SK-N-SH (cell line): ENCODE results near the gene CCR4. TPM values are rescaled to one million over a fixed set of nuclear protein-coding genes. Genes with fewer than 3 reads are reported as not detected.

ENCODE experiments used
- CTCF ChIA-PET: fragments of 300-600, 350-600 bp; formaldehyde crosslinking; extraction: SDS; loops from one replicate; lab custom pipeline; 2021; lab: Yijun Ruan, JAX
- POLR2A ChIA-PET: fragments of 350-600 bp; sonication (Branson Sonifier 250); formaldehyde crosslinking; extraction: SDS; loops from one replicate; lab custom pipeline; 2020; ENCODE audit warnings: antibody characterized with exemption, inconsistent platforms; lab: Yijun Ruan, JAX
- DNase-seq: peaks from one replicate; pipeline ENCODE4 v3.0.0; 2012
- H2AFZ ChIP-seq: fragments of 200-600 bp; sonication (generic); 2 replicates; pipeline ENCODE4 v1.8.1; 2016; ENCODE audit warnings: antibody characterized with exemption, mild to moderate bottlenecking, low read depth
- H3F3A ChIP-seq: fragments of 200-600 bp; sonication (generic); replicated peaks from 2 replicates; pipeline ENCODE3; 2016; ENCODE audit warnings: antibody characterized with exemption, mild to moderate bottlenecking; ENCODE audit not compliant: insufficient read depth
- H3K27ac ChIP-seq, 2 experiments: fragments of 200-500 bp in 1 of 2; fragments of 200-600 bp in 1 of 2; sonication (Bioruptor generic) in 1 of 2; sonication (generic), shearing (Covaris generic) in 1 of 2; 2 replicates each; pipeline versions ENCODE4 v1.5.1 to v1.6.1; 2014 to 2016; ENCODE audit warnings: low read depth in 2 of 2, inconsistent platforms in 1 of 2, low read length in 1 of 2, mild to moderate bottlenecking in 1 of 2, mixed read lengths in 1 of 2
- H3K27me3 ChIP-seq: fragments of 200-600 bp; sonication (generic), shearing (Covaris generic); 2 replicates; pipeline ENCODE4 v1.6.1; 2016; ENCODE audit warnings: mixed run types; ENCODE audit not compliant: insufficient read depth
- H3K36me3 ChIP-seq, 2 experiments: fragments of 200-500 bp in 1 of 2; fragments of 200-600 bp in 1 of 2; sonication (Bioruptor generic) in 1 of 2; sonication (generic) in 1 of 2; replicated peaks in 1 of 2; 2 replicates each; pipeline versions ENCODE3 to v1.5.1; 2014 to 2016; ENCODE audit warnings: low read length in 1 of 2, mild to moderate bottlenecking in 1 of 2; ENCODE audit not compliant: insufficient read depth in 2 of 2, control insufficient read depth in 1 of 2
- H3K4me1 ChIP-seq, 2 experiments: fragments of 200-500 bp in 1 of 2; fragments of 200-600 bp in 1 of 2; sonication (Bioruptor generic) in 1 of 2; sonication (generic), shearing (Covaris generic) in 1 of 2; 2 replicates each; pipeline versions ENCODE4 v1.5.1 to v1.6.1; 2014 to 2016; ENCODE audit warnings: low read depth in 1 of 2, low read length in 1 of 2, mixed run types in 1 of 2; ENCODE audit not compliant: insufficient read depth in 2 of 2, control insufficient read depth in 1 of 2
- H3K4me2 ChIP-seq: fragments of 200-600 bp; sonication (generic), shearing (Covaris generic); 2 replicates; pipeline ENCODE4 v1.6.1; 2017; ENCODE audit warnings: mixed run types
- H3K4me3 ChIP-seq, 2 experiments: fragments of 200-500 bp in 1 of 2; fragments of 200-600 bp in 1 of 2; sonication (Bioruptor generic) in 1 of 2; sonication (generic), shearing (Covaris generic) in 1 of 2; 2 replicates each; pipeline versions ENCODE4 v1.5.1 to v1.8.1; 2014 to 2016; ENCODE audit warnings: low read depth in 2 of 2, inconsistent platforms in 1 of 2, low read length in 1 of 2, mild to moderate bottlenecking in 1 of 2, mixed read lengths in 1 of 2, moderate library complexity in 1 of 2
- H3K79me2 ChIP-seq: fragments of 200-600 bp; sonication (generic); 2 replicates; pipeline ENCODE4 v1.8.1; 2017; ENCODE audit warnings: mild to moderate bottlenecking; ENCODE audit not compliant: insufficient read depth
- H3K9ac ChIP-seq: fragments of 200-600 bp; sonication (generic); 2 replicates; pipeline ENCODE4 v1.6.1; 2017; ENCODE audit warnings: mixed run types
- H3K9me2 ChIP-seq: fragments of 200-600 bp; sonication (generic); 2 replicates; pipeline ENCODE4 v1.6.1; 2017; ENCODE audit warnings: mixed run types
- H3K9me3 ChIP-seq: fragments of 200-600 bp; sonication (generic); 2 replicates; pipeline ENCODE4 v1.6.1; 2017; ENCODE audit warnings: mixed run types, mild to moderate bottlenecking, moderate library complexity
- H4K20me1 ChIP-seq: fragments of 200-600 bp; sonication (generic); 2 replicates; pipeline ENCODE4 v1.6.1; 2017; ENCODE audit warnings: mild to moderate bottlenecking, mixed run types; ENCODE audit not compliant: insufficient read depth
- EP300 ChIP-seq, 2 experiments: IDR thresholded peaks; 2 replicates each; pipeline versions ENCODE4 v1.4.0 to v1.6.1; 2012; ENCODE audit warnings: borderline replicate concordance in 1 of 2, low read depth in 1 of 2, low read length in 1 of 2
- MAX ChIP-seq: IDR thresholded peaks from 2 replicates; pipeline ENCODE4 v1.4.0; 2012; ENCODE audit warnings: low read depth
- MEF2A ChIP-seq: IDR thresholded peaks from 2 replicates; pipeline ENCODE4 v1.4.0; 2012; ENCODE audit warnings: low read depth, borderline replicate concordance
- NFIC ChIP-seq: IDR thresholded peaks from 2 replicates; pipeline ENCODE4 v1.4.0; 2012; ENCODE audit warnings: borderline replicate concordance
- NRF1 ChIP-seq: IDR thresholded peaks from 2 replicates; pipeline ENCODE4 v1.6.1; 2012; ENCODE audit warnings: low read depth, mild to moderate bottlenecking, low read length
- REST ChIP-seq: IDR thresholded peaks from 2 replicates; pipeline ENCODE4 v1.6.1; 2012; ENCODE audit warnings: mild to moderate bottlenecking, low read depth, low read length, moderate library complexity
- TAF1 ChIP-seq: IDR thresholded peaks from 2 replicates; pipeline ENCODE4 v1.6.1; 2012; ENCODE audit warnings: low read depth, mild to moderate bottlenecking, low read length, moderate library complexity, borderline replicate concordance
- TCF12 ChIP-seq: IDR thresholded peaks from 2 replicates; pipeline ENCODE4 v1.4.0; 2012
- WGBS: methylation state at CpG from one replicate; pipeline ENCODE4 v1.1.6; 2017; ENCODE audit warnings: low lambda C conversion rate; 5-methylcytosine and 5-hydroxymethylcytosine counted together
- polyA plus RNA-seq, 3 experiments: library from polyadenylated mRNA; depleted of rRNA; stranded (reverse); fragments of >200 nt; gene quantifications; 2 replicates each; pipeline ENCODE4 v1.2.3, GENCODE V29; 2012
- TF ChIP-seq, protein P1 (sequence below): IDR thresholded peaks from 2 replicates; pipeline ENCODE4 v1.4.0; 2012; ENCODE audit warnings: low read depth, borderline replicate concordance
- TF ChIP-seq, protein P2 (sequence below): IDR thresholded peaks from 2 replicates; pipeline ENCODE4 v1.4.0; 2012; ENCODE audit warnings: low read depth, borderline replicate concordance

CCR4 gene
- polyA plus RNA-seq, 1 of the 3 experiments (the other 2 are of a cell fraction), result not detected

DNA sequence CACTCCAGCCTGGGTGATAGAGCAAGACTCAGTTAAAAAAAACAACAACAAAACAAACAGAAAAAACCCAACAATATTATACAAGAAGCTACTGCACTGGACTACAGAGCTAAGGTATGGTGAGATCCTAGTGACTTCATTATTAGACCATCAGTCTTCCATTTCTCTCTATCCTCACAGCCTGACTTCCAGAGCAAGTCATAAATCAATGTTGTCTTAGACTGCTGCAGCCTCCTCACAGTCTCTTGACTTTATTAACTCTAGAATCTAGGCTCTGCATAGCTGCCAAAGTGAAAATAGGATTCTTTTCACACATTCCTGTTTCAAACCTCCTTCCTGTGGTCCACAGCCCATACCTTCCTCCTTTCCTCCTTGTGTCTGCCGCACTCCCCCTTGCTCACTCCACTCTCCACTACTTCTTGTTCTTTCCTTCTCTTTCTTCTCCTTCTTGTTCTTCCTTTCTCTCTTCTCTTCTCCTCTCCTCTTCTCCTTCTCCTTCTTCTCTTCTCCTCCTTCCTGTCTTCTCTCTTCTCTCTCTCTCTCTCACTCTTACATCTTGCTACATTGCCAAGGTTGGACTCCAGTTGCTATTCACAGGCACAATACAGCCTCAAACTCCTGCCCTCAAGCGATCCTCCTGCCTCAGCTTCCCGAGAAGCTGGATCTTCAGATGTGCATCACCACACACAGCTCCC, 49.4 kb downstream of the CCR4 start:
- Histone ChIP-seq H3K27ac (no peak overlapping the region), H3K4me2 (no peak overlapping the region), H3K9me3 (no peaks in the 10 kb centered on the region), H3K36me3 (peaks cover 6 to 13% of the 10 kb centered on the region in 2 experiments), H3K4me1 (no peaks in the 10 kb centered on the region), H3K9ac (no peak overlapping the region), H3F3A (no peaks in the 10 kb centered on the region), H3K9me2 (no peaks in the 10 kb centered on the region), H4K20me1 (no peaks in the 10 kb centered on the region), H3K4me3 (no peak overlapping the region), H3K79me2 (no peaks in the 10 kb centered on the region), H3K27me3 (no peaks in the 10 kb centered on the region), H2AFZ (no peak overlapping the region)
- ChIA-PET CTCF (no interaction called here), POLR2A (no interaction called here)
- no peak for DNase-seq
- 97% methylated on average over 3 of the region's 3 CpGs for WGBS
- TF ChIP-seq NRF1 (no peak), MAX (no peak), EP300 (IDR thresholded peaks at IDR 0.05; ENCODE audit: borderline replicate concordance in 1 of 2, low read depth in 1 of 2, low read length in 1 of 2) (no peak), TAF1 (no peak)
- TF ChIP-seq, protein P1, sequence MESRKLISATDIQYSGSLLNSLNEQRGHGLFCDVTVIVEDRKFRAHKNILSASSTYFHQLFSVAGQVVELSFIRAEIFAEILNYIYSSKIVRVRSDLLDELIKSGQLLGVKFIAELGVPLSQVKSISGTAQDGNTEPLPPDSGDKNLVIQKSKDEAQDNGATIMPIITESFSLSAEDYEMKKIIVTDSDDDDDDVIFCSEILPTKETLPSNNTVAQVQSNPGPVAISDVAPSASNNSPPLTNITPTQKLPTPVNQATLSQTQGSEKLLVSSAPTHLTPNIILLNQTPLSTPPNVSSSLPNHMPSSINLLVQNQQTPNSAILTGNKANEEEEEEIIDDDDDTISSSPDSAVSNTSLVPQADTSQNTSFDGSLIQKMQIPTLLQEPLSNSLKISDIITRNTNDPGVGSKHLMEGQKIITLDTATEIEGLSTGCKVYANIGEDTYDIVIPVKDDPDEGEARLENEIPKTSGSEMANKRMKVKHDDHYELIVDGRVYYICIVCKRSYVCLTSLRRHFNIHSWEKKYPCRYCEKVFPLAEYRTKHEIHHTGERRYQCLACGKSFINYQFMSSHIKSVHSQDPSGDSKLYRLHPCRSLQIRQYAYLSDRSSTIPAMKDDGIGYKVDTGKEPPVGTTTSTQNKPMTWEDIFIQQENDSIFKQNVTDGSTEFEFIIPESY, result no peak

DNA sequence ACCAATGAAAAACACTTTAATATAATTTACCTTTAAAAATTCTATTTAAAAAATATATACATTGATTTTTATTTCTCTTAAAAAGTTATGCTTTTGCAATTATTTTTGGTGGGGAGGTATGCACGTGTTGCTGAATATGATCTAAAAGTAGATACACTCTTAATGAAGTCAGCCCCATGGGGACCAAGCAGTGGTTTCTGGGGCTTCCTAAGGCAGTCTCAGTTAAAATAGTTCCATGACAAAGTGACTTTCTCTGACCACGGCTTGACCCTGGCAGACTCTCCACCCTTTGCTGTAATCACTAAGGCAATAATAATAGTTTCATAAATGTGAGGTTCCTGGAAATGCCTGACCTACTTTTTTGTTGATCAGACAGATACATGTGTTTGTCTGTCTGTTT, 50.4 kb downstream of the CCR4 start:
- Histone ChIP-seq H3K36me3 (peaks cover 5 to 13% of the 10 kb centered on the region in 2 experiments), H3K4me2 (no peak overlapping the region), H3K4me1 (no peaks in the 10 kb centered on the region), H3F3A (no peaks in the 10 kb centered on the region), H3K9ac (no peak overlapping the region), H2AFZ (no peak overlapping the region), H3K27me3 (no peaks in the 10 kb centered on the region), H3K27ac (no peak overlapping the region), H3K4me3 (no peak overlapping the region), H3K79me2 (no peaks in the 10 kb centered on the region), H3K9me3 (no peaks in the 10 kb centered on the region), H4K20me1 (no peaks in the 10 kb centered on the region), H3K9me2 (no peaks in the 10 kb centered on the region)
- CTCF ChIA-PET, result no interaction called here
- WGBS, result 60% methylated on average over 2 of the region's 2 CpGs
- no peak for TF ChIP-seq TCF12
- TF ChIP-seq, protein P2, sequence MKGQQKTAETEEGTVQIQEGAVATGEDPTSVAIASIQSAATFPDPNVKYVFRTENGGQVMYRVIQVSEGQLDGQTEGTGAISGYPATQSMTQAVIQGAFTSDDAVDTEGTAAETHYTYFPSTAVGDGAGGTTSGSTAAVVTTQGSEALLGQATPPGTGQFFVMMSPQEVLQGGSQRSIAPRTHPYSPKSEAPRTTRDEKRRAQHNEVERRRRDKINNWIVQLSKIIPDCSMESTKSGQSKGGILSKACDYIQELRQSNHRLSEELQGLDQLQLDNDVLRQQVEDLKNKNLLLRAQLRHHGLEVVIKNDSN, result no peak
- TF ChIP-seq NFIC, result no peak
- TF ChIP-seq REST, result no peak
- TF ChIP-seq MEF2A, result no peak
- POLR2A ChIA-PET, result no interaction called here
- DNase-seq, result no peak
